Thoracic aorta (tissue), 2 donors: ENCODE measurements around the gene TLR5. TPM values are rescaled to one million over a fixed set of nuclear protein-coding genes. Genes with fewer than 3 reads are reported as not detected.

Experiments
- ATAC-seq: fragments of 150-250 bp; one replicate; pipeline ENCODE4 v1.8.0; 2017; ENCODE audit warnings: low read depth; ENCODE audit not compliant: insufficient number of reproducible peaks, low FRiP score
- DNase-seq: peaks from one replicate; pipeline ENCODE4 v3.0.0-alpha.2; 2020; ENCODE audit warnings: low spot score
- H3K27ac ChIP-seq, 2 donors: fragments of 200-600 bp; sonication (generic); 1 replicate in 1 of 2; 2 replicates in 1 of 2; pipeline ENCODE4 v1.5.1; 2016; ENCODE audit warnings: mild to moderate bottlenecking in 2 of 2, moderate library complexity in 2 of 2
- H3K27me3 ChIP-seq: fragments of 200-600 bp; sonication (generic); replicated peaks from 2 replicates; pipeline ENCODE4 v1.6.0; 2016; ENCODE audit warnings: mild to moderate bottlenecking; ENCODE audit not compliant: insufficient read depth
- H3K36me3 ChIP-seq: fragments of 200-600 bp; sonication (generic); one replicate; pipeline ENCODE4 v1.5.1; 2016
- H3K4me1 ChIP-seq, 2 donors: fragments of 200-600 bp; sonication (generic); 1 replicate in 1 of 2; 2 replicates in 1 of 2; pipeline versions ENCODE4 v1.5.1 to v1.6.0; 2016; ENCODE audit warnings: low read depth in 2 of 2, mild to moderate bottlenecking in 1 of 2; ENCODE audit not compliant: control insufficient read depth in 1 of 2
- H3K4me3 ChIP-seq: fragments of 200-600 bp; sonication (generic); 2 replicates; pipeline ENCODE4 v1.5.1; 2016; ENCODE audit warnings: mild to moderate bottlenecking
- H3K9me3 ChIP-seq: fragments of 200-600 bp; sonication (generic); 2 replicates; pipeline ENCODE4 v1.5.1; 2016
- total RNA-seq, 2 donors: library from RNA; depleted of rRNA; stranded (reverse); fragments of >200 nt; gene quantifications; one replicate each; pipeline versions ENCODE4 v1.1.0 to v1.2.3, GENCODE V29; 2016
- TF ChIP-seq, protein P1 (sequence below): fragments of 200-600 bp; sonication (generic); IDR thresholded peaks from one replicate; pipeline ENCODE4 v1.5.1; 2019; ENCODE audit warnings: antibody characterized with exemption

TLR5 gene
- total RNA-seq, 2 donors from 2014 or later: 5.4 to 20.2 TPM

GRCh38 chr1:223068900-223069665 lies 74.0 kb downstream of the TLR5 start:
- peaks cover 0 to 4% of the 10 kb centered on the region in 2 donors for H3K4me1 ChIP-seq
- no peak overlapping the region for H3K4me3 ChIP-seq
- H3K9me3 ChIP-seq: no peaks in the 10 kb centered on the region
- TF ChIP-seq, protein P1, sequence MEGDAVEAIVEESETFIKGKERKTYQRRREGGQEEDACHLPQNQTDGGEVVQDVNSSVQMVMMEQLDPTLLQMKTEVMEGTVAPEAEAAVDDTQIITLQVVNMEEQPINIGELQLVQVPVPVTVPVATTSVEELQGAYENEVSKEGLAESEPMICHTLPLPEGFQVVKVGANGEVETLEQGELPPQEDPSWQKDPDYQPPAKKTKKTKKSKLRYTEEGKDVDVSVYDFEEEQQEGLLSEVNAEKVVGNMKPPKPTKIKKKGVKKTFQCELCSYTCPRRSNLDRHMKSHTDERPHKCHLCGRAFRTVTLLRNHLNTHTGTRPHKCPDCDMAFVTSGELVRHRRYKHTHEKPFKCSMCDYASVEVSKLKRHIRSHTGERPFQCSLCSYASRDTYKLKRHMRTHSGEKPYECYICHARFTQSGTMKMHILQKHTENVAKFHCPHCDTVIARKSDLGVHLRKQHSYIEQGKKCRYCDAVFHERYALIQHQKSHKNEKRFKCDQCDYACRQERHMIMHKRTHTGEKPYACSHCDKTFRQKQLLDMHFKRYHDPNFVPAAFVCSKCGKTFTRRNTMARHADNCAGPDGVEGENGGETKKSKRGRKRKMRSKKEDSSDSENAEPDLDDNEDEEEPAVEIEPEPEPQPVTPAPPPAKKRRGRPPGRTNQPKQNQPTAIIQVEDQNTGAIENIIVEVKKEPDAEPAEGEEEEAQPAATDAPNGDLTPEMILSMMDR: no peak
- DNase-seq (no peak), ATAC-seq (no peak)
- no peaks in the 10 kb centered on the region for H3K27me3 ChIP-seq
- H3K36me3 ChIP-seq: no peaks in the 10 kb centered on the region
- no peak overlapping the region for H3K27ac ChIP-seq

DNA sequence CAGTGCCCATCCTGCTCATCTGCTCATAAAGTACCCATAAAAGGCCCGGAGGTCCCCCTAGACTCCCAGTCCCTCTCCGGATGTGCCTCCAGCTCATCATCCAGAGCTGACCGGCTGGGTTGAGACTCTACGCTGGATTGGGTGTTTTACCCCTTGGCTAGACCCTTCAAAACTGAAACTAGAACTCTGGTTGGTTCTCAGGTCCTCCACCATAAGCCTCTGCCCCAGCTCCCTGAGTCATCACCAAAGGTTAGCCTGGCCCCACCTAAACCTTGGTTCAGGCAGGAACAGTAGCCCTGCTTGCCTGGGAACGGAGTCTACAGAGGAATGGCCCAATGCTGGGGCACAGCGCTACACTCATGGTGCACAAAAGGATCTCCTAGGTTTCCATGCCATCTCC lies 75.1 kb downstream of the TLR5 start:
- no peak for DNase-seq
- no peaks in the 10 kb centered on the region for H3K4me1 ChIP-seq
- no peaks in the 10 kb centered on the region for H3K9me3 ChIP-seq
- ATAC-seq: no peak
- TF ChIP-seq, protein P1: no peak
- no peaks in the 10 kb centered on the region for H3K27me3 ChIP-seq
- H3K4me3 ChIP-seq: no peak overlapping the region
- H3K27ac ChIP-seq: no peak overlapping the region
- no peaks in the 10 kb centered on the region for H3K36me3 ChIP-seq

- no peak overlapping the region for H3K4me3 ChIP-seq
These were observed 76.6 kb downstream of the TLR5 start for GRCh38 chr1:223066415-223066814.

DNA sequence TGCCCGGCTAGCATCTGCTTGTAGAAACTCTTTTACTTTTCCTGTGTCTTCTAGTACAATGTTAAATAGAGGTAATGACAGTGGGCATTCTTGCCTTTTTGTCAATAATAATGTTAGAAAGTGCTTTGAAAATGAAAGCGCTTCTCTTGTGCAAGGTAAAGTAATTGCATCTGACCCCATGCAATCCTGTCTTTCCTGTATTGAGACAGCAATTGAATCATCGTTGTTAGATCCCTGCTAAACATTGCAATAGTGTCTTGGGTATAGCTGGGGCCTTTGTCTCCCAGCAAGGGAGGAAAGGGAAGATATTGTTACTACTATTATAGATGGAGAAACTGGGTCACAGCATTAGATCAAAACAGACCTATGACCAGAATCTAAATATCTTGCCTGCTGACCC lies 80.9 kb downstream of the TLR5 start:
- TF ChIP-seq, protein P1: no peak
- ATAC-seq (no peak), DNase-seq (no peak)
- no peaks in the 10 kb centered on the region for H3K27me3 ChIP-seq
- H3K36me3 ChIP-seq: no peaks in the 10 kb centered on the region
- no peaks in the 10 kb centered on the region for H3K9me3 ChIP-seq
- H3K4me3 ChIP-seq: no peak overlapping the region
- no peaks in the 10 kb centered on the region for H3K4me1 ChIP-seq
- H3K27ac ChIP-seq: no peak overlapping the region

More at GRCh38 chr1:223066415-223066814, 76.6 kb downstream of the TLR5 start:
- TF ChIP-seq, protein P1: no peak
- Histone ChIP-seq H3K9me3 (no peaks in the 10 kb centered on the region), H3K36me3 (no peaks in the 10 kb centered on the region), H3K4me1 (no peaks in the 10 kb centered on the region), H3K27me3 (no peaks in the 10 kb centered on the region), H3K27ac (no peak overlapping the region)
- ATAC-seq (no peak), DNase-seq (no peak)

DNA sequence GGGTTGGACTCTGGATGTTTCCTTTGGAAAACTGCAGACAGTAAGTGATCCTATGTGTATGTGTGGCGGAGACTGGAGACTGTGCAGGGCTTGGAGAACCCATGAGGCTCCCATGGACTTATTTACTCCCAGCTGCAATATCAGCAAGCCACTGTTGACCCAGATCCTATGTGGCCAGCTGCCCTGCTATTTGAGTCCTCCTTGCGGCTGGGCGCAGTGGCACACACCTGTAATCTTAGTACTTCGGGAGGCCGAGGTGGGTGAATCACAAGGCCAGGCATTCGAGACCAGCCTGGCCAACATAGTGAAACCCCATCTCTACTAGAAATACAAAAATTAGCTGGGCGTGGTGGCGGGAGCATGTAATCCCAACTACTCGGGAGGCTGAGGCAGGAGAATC lies 83.5 kb downstream of the TLR5 start:
- no peak for ATAC-seq
- H3K4me3 ChIP-seq: no peak overlapping the region
- no peak for DNase-seq

More for the DNA sequence above, 83.5 kb downstream of the TLR5 start:
- Histone ChIP-seq H3K27ac (no peak overlapping the region), H3K9me3 (no peaks in the 10 kb centered on the region), H3K4me1 (no peaks in the 10 kb centered on the region), H3K36me3 (no peaks in the 10 kb centered on the region), H3K27me3 (no peaks in the 10 kb centered on the region)
- TF ChIP-seq, protein P1: no peak

Other genes with a start within 250 kb of the TLR5 start
- 1 to 10 TPM in 1 of 2 donors, not detected in 1; 1.6 TPM for gene SUSD4, start 220.9 kb upstream of the TLR5 start, total RNA-seq